IPS-11a (cell line): Measurements from ENCODE around the gene OR2A2.

Source experiments
- H3K4me3 ChIP-seq: one replicate; pipeline ENCODE4 v1.5.1; 2013; ENCODE audit warnings: low read depth, low read length, control low read depth

The OR2A2 gene

GRCh38 chr7:144137501-144137900 lies 28.1 kb downstream of the OR2A2 start:
- no peak overlapping the region for H3K4me3 ChIP-seq

GRCh38 chr7:144142187-144142586 lies 32.8 kb downstream of the OR2A2 start:
- H3K4me3 ChIP-seq: no peak overlapping the region

DNA sequence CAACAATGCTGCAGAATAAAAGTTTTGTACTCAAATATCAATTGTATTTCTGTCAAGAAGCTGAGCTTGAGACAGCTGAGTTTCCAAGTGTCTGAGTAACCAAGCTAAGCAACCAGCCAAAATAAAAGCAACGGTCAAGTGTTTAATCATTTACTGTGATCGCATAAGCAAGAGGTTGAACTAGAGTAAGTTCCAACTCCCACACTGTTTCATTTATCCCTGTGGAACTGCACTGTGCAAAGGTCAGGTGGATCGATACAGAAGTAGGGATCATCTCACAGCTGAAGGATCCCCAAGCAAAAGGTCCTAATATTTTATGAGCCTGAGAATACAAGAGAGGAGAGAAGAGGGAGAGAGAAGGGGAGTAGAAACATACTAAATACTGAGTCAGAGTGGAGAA lies 35.0 kb downstream of the OR2A2 start:
- no peak overlapping the region for H3K4me3 ChIP-seq

DNA sequence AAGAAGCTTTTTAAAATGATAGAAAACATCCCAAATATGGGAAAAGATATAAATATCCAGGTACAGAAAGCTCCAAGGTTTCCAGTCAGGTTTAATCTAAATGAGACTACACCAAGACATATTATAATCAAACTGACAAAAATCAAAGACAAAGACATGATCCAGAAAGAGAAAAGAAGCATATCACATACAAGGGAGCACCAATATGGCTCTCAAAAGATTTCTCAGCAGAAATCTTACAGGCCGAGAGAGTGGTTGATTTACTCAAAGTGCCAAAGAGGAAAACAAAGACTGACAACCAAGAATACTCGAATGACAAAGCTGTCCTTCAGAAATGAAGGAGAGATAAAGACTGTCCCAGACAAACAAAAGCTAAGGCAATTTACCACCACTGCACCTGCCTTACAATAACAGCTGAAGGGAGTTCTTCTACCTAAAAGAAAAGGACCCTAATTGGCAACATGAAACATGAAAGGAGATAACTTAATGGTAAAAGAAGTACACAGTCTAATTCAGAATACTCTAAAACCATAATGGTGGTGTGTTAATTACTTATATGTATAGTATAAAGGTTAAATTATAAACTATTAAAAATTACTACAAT lies 38.9 kb downstream of the OR2A2 start:
- no peak overlapping the region for H3K4me3 ChIP-seq

- H3K4me3 ChIP-seq: no peak overlapping the region
Measured at GRCh38 chr7:144158861-144159260, 49.5 kb downstream of the OR2A2 start.
